NCI-H2196 treated with DMSO at 0.1 percent for 48 hours (cell line): ENCODE results near the gene ZRANB1.

ENCODE experiments used
- DNase-seq: peaks from one replicate; lab custom pipeline; 2025; ENCODE audit not compliant: unreplicated experiment; lab: John Stamatoyannopoulos, UW

ZRANB1 gene

DNA sequence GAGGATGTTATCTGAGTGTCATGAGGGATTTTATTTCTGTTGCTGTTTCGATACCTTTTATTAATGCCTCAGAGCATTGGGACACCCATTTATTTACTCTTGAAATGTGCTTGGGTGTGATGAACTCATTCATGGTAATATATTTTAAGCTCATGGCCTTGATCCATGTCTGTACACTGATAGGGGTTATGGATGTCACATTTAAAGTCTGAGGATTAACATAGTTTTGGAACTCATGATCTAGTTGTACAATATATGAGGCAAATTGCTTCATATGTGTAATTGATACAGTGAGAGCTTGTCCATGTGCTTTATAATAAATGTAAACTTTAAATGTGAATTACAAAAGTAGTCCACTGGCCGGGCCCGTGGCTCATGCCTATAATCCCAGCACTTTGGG, 23.0 kb upstream of the ZRANB1 start:
- DNase-seq: no peak

- no peak for DNase-seq
These were observed 20.7 kb upstream of the ZRANB1 start for GRCh38 chr10:124921261-124921660.

- DNase-seq: no peak
These were observed 18.2 kb upstream of the ZRANB1 start for GRCh38 chr10:124923684-124924083.

DNA sequence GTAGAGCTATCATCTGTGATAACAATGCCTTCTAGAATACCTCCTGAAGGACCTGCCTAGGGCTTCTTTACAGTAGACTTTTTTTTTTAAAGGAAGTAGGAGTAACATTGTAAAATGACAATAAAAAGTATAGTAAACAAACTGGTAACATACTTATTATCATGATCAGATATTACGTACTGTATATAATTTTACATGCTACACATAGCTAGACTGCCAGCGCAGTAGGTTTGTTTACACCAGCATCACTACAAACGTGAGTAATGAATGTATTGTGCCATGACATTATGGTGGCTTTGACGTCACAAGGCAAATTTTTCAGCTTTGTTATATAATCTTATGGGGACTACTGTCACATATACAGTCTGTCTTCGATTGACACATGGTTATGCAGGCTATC, 15.4 kb upstream of the ZRANB1 start:
- no peak for DNase-seq

- no peak for DNase-seq
These were observed 13.8 kb upstream of the ZRANB1 start for GRCh38 chr10:124928087-124928486.

- no peak for DNase-seq
These were observed 13.4 kb upstream of the ZRANB1 start for GRCh38 chr10:124928545-124928944.

GRCh38 chr10:124935946-124936345, 6.0 kb upstream of the ZRANB1 start:
- DNase-seq: no peak

DNA sequence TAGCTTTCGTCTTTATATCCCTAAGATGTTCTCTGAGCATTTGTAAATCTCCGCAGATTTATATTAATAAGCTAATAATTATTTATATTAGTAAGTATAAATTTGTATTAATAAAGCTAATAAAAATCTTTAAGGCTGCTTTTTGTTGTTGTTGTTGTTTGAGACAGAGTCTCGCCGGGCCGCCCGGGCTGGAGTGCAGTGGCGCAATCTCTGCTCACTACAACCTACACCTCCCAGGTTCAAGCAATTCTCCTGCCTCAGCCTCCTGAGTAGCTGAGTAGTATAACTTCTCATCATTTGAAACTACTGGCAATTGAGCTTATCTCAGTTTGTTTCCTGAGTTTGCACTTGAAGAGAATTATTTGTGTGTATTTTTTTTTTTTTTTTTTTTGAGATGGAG, 5.1 kb upstream of the ZRANB1 start:
- DNase-seq: no peak

DNA sequence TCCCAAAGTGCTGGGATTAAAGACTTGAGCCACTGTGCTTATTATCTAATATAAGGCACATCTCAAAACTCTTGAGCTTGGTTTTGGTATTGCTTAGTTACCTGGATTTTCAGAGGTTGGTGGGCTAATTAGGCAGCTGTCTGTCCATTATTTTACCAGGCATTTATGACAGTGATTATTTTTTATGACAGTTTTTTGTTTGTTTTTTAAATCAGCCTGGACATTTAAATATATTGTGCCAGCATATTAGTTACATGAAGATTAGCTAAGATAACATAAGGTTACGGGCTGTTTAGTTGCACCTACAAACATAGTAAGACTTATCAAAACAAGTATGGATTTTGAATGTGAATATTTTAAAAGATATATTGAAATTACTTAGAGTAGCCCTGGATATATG, 2.6 kb upstream of the ZRANB1 start:
- no peak for DNase-seq

GRCh38 chr10:124942317-124943169, 620 bp downstream of the ZRANB1 start:
- DNase-seq: no peak

DNA sequence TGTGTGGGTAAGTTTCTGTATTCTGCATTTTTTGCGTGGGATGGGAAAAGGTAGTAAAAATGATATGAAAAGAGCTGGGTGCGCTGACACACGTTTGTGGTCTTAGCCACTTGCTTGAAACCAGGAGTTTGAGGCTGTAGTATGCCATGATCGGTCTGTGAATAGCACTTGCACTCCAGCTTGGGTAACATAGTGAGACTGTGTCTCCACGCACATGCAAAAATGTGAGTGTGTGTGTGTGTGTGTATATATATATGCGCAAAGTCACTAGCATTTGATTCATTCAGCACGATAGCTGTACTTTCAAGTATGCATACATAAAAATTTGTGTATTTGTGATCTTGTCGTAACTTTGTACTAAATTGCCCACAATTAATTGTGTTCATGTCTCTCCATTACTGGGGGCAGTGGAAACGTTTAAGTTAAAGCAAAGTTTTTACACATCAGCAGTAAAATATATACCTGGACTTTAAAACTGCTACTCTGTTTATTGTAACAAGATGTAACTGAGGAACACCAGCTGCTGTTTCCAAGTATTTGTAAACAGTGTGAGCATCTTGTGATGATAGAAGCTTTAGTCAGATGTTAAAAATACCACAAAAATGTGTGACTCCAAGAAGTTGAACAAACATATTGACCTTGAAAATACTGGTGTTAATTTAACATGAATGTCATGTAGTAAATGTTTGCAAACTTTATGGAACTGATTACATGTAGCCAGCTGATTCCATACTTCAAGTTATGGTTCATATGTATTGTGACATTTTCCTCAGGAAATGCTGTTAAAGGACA, 1.6 kb downstream of the ZRANB1 start:
- DNase-seq: no peak

- DNase-seq: no peak
These were observed 3.1 kb downstream of the ZRANB1 start for GRCh38 chr10:124944982-124945381.

DNA sequence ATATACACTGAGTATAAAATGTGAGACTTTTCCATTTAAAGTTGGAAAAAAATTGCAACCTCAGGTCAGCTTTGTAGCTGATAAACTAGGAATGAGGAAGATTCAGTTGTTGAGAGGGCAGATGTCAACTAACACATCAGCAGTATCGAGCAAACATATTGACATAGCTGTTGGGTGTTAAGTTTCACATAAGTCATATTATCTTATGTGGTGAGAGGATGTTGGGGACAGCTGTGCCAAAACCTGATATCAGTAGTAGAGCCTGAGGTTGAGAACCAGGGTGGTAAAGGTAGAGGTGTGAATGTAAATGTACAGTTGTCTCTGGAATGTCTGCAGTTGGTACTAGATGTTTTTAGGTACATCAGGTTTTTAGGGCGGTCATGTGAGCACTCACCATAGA, 5.0 kb downstream of the ZRANB1 start:
- peak; percentile 6 for DNase-seq

DNA sequence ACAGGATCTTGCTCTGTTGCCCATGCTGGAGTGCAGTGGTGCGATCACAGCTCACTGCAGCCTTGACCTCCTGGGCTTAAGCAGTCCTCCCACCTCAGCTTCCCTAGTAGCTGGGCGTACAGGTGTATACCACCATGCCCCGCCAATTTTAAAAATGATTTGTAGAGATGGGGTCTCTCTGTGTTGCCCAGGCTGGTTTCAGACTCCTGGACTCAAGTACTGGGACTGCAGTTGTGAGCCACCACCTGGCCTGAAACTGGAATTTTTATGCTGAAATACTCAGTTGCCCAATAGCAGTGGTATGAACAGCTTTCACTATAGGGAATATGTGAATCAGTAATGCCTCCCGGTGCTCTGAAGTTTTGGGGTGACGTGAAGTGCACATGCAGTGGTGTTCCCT, 7.6 kb downstream of the ZRANB1 start:
- no peak for DNase-seq

DNA sequence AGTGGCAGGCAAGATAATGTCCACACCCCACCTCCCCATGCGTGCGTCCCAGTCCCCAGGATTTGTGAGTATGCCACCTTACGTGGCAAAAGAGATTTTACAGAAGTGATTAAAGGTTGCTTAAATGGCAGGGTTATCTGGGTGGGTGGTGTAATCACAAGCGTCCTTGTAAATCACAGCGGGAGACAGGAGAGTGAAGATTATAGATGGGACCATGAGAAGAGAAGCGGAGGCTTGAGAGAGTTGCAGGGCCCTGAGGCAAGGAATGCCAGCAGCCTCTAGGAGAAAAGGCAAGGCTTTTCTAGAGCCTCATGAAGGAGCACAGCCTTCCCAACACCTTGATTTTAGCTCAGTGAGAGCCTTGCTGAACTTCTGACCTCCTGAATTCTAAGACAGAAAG, 10.2 kb downstream of the ZRANB1 start:
- DNase-seq: no peak

- DNase-seq: no peak
These were observed 11.5 kb downstream of the ZRANB1 start for GRCh38 chr10:124953421-124953820.

DNA sequence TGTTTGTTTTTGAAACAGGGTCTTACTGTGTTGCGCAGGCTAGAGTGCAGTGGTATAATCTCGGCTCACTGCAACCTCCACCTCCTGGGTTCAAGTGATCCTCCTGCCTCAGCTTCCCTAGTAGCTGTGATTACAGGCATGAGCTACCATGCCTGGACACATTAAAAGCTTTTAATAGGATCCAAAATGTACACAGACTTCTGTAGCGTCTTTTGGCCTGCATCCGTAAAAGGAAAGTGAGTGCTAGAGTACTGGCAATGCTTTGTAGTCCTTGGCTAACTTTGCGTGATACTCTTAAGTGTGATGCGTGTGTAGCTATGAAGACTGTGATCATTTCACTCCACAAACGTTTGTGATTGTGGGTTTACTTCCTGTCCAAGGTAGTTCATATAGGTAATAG, 13.3 kb downstream of the ZRANB1 start:
- no peak for DNase-seq

GRCh38 chr10:124955868-124956267, 13.9 kb downstream of the ZRANB1 start:
- DNase-seq: no peak

DNA sequence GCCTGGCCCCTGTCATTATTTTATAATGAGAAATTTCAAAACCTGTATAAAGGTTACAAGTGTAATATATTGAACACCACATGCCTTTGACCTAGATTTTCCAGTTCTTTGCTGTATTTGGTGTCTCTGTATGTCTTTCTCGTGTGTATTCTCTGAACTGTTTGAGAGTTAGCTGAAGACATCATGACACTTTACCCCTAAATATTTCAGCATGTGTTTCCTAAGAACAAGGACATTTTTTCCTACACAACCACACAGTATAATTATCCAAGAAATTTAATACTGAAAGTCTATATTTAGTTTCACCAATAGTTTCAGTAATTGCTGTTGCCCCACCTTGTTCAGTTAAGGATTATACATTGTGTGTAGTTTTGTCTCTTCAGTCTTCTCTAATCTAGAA, 14.8 kb downstream of the ZRANB1 start:
- DNase-seq: no peak

DNA sequence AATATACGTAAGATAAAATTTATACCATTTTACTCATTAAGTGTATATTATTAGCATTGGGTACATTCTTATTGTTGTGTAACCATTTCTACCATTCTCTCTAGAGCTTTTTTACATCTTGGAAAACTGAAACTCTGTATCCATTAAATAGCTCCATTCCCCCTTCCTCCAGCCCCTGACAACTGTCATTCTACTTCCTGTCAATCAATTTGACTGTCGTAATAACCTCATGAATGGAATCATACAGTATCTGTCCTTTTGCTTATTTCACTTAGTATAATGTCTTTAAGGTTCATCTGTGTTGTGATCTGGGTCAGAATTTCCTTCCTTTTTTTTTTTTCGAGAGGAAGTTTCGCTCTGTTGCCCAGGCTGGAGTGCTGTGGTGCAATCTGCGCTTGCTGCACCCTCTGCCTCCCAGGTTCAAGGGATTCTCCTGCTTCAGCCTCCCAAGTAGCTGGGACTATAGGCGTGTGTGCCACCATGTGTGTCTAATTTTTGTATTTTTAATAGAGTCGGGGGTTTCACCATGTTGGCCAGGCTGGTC, 15.6 kb downstream of the ZRANB1 start:
- DNase-seq: no peak

DNA sequence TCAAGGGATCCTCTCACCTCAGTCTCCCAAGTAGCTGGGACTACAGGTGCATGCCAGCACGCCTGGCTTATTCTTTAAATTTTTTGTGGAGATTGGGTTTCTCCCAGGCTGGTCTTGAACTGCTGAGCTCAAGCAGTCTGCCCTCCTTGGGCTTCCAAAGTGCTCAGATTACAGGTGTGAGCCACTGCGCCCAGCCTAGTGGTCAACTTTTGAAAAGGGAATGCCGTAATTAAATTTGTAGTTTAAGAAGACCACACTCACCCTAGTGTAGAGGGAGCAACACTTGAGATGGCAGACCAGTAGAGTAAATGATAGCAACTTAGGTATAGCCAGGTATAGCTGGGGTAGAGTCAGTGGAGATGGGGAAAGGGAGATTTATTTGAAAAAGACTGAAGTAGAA, 17.6 kb downstream of the ZRANB1 start:
- DNase-seq: no peak

DNA sequence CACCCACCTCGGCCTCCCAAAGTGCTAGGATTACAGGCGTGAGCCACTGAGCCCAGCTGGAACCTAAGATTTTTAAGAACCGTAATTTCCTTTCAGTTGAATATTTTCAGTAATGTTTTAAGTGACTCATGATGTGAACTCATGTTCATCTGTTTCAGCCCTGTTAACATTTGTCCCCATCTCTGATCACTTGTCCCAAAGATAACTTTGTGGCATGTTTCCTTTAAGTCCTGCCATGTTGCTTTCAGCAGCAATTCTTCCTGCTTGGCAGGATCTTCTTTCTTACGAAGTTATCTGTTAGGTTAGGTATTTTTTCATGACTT, 19.3 kb downstream of the ZRANB1 start:
- no peak for DNase-seq
